ENCODE data around the gene COMMD1.
"Not testable (repeated sequence)": the region's sequence is repeated elsewhere in the genome, so short reads cannot be mapped to it uniquely, and the experiment has no call there.

- TF ChIP-seq POLR2AphosphoS5 (IDR thresholded peaks at IDR 0.05; ENCODE audit: low read depth, low read length); EZH2phosphoT487 (IDR thresholded peaks at IDR 0.05; ENCODE audit: borderline replicate concordance, low read depth); CHD2 (IDR thresholded peaks at IDR 0.05; ENCODE audit: low read length, partially characterized antibody); CTCF (IDR thresholded peaks at IDR 0.05); REST (IDR thresholded peaks at IDR 0.05; ENCODE audit: low read depth, low read length); MAX (IDR thresholded peaks at IDR 0.05; ENCODE audit: low read depth); SMC3 (IDR thresholded peaks at IDR 0.05; ENCODE audit: low read depth, low read length); RAD21 (IDR thresholded peaks at IDR 0.05; ENCODE audit: low read length); RCOR1 (IDR thresholded peaks at IDR 0.05; ENCODE audit: low read length); TAF1 (IDR thresholded peaks at IDR 0.05; ENCODE audit: borderline replicate concordance, low read depth, low read length): not testable (repeated sequence)
Observed at GRCh38 chr2:61879351-61879750, 26.1 kb upstream of the COMMD1 start.
